ENCODE measurements around the gene PLEKHG5.
"Not testable (repeated sequence)": the region's sequence is repeated elsewhere in the genome, so short reads cannot be mapped to it uniquely, and the experiment has no call there.

Gene PLEKHG5

DNA sequence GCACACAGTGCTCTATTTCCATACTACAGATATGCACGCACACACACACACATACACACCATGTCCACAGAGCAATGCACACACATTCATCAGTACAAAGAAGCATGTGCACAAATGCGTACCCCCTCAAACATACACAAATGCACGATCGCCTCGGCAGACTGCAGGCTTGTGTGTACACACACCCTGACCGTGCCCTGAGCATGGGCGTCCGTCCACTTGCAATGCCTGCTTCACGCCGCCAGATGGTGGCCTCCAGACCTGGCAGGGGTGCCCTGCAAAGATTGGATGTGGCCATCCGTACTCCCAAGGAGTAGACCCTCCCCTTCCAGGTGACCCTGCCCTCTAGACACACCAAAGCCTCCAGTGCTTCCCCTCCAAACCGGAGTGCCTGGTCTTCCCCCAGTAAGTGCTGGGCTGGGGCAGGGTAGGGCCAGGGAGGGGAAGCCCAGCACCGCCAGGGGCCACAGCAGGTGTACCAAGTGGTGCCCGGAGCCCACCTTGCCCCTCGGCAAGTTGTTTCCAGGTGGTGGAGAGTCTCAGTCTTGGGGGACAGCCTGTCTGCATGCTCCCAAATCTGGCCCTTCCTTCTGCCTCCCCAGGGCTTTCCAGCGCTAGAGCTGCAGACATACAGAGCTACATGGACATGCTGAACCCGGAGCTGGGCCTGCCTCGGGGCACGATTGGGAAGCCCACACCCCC lies 46.3 kb downstream of the PLEKHG5 start:
- no peak for DNase-seq

DNA sequence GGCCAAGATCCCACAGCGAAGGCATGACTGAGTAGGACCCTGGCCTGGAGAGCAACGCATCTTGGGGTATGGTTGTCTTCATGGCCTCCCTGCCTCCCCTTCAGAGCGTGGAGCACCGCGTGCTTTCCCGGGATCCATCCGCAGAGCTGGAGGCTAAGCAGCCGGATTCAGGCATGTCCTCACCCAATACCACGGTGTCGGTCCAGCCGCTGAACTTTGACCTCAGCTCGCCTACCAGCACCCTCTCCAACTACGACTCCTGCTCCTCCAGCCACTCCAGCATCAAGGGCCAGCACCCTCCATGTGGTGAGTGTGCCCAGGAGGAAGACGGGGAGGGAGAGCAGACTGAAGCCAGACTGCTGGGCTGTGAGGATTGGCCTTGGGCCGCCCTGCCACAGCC lies 47.1 kb downstream of the PLEKHG5 start:
- no peak for DNase-seq

DNA sequence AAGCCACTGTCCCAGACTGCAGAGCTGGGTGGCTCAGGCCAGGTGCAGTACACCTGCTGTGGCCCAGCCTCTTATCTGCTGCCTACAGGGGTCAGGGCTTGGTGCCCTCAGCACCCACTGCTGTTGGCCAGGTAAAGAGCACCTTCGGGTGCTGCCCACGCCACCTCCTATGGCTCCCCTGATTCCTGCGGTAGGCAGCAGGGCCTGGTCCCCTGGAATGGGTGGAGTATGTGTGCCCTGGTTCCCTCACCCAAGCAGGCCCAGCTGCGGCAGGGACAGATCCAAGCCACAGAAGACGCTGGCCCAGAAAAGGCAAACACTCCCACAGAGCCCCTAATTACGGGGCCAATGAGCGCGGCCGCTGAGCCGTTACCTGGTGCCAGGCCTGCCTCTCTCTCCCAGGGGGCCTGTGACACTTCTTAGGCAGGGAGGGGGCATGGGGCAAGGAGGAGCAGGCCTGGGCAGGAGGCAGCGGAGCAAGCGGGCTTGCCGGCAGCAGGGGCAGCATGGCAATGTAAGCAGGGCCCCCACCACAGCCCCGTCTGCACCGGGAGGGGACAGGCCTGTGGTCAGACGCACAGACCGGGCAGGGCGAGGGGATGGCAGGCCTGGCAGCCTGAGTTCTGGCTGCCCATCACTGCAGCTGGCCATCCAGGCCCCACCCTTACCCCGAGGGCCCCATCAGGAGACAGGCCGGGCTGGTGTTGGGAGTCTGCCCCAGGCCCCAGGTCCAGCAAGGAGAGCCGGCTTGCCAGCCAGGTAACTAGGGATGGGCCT lies 47.9 kb downstream of the PLEKHG5 start:
- DNase-seq = no peak

- no peak for DNase-seq
Measured at GRCh38 chr1:6441586-6441985, 49.9 kb downstream of the PLEKHG5 start.

GRCh38 chr1:6440198-6441126 lies 51.0 kb downstream of the PLEKHG5 start:
- DNase-seq = peak in 1 of 2 experiments; percentile 19

- peak; percentile 44 to 70 for DNase-seq
Measured at GRCh38 chr1:6438047-6438525, 53.4 kb downstream of the PLEKHG5 start.

DNA sequence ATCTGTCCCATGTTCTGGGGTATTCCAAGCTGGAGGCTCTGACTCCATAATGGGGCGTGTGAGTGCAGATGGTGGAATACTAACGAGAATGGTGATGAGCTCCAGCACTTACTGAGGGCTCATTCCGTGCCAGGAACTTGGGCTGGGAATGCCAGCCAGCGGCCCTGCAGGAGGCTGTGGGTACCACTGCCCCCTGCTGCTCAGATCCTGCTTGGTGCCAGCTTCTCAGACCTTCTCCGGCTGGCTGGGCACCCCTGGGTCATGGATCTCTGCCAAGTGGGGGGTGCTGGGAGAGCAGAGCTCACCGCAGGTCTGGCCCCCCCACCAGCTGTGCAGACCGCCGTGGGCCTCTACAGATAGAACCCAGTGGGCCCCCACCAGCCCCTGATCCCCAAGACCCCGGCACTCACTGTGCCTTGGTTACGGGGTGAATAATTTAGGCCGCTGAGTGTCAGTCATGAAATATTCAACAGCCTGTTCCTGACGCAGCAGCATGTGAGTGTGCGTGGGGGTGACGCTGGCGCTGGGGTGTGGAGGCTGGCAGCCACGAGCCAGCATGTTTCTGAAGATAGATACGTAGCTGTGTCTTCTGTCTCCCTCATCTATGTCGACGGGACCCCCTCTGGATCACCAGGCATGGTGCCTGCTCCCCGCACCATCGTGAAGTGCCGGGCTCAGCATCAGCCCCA lies 54.3 kb downstream of the PLEKHG5 start:
- peak; percentile 92 to 96 for DNase-seq

- DNase-seq = not testable (repeated sequence)
Measured at GRCh38 chr1:6436277-6436676, 55.2 kb downstream of the PLEKHG5 start.

GRCh38 chr1:6435547-6435946 lies 55.9 kb downstream of the PLEKHG5 start:
- no peak for DNase-seq

GRCh38 chr1:6435129-6435528 lies 56.3 kb downstream of the PLEKHG5 start:
- DNase-seq = no peak

DNA sequence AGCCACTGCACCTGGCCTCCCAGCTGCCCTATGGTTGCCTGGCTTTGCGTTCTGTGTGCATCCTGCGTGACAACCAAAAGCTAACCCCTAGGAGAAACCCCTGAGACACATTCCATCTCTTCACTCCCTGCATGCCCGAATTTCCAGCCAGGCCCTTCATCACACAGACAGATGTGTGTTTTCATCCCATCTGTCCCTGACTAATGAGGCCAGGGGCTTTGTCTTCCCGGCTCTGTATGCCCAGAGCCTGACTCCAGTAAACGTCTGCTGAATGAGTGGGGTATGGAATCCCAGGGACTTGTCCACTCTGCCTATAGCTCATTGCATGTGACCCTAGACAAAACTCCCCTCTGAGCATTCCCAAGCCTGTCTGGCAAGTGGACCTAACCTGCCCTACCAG lies 57.3 kb downstream of the PLEKHG5 start:
- peak in 1 of 2 experiments; percentile 37 for DNase-seq

GRCh38 chr1:6431645-6432579 lies 59.6 kb downstream of the PLEKHG5 start:
- DNase-seq = not testable (repeated sequence)

- DNase-seq = not testable (repeated sequence)
Measured at GRCh38 chr1:6429660-6430411, 61.6 kb downstream of the PLEKHG5 start.

DNA sequence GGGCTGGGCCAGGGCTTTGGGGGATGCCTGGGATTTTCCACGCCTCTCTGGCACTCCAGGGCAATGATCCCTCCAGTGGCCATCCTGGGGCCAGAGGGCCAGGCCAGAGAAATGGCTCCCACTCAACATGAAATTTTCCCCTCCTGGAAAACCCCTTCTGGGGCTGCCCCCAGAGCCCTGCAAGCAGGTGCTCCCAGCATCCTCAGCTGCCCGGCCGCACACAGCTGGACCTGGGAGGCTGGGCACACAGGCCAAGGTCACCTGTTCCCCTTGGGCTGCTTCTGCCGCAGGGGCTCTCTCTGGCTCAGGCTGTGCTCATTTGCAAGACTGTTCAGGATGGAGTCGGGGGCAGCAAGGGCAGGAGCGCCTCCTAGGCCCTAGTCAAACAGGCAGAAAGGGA lies 63.0 kb downstream of the PLEKHG5 start:
- DNase-seq = not testable (repeated sequence)

- no peak for DNase-seq
Measured at GRCh38 chr1:6427441-6428390, 63.8 kb downstream of the PLEKHG5 start.

GRCh38 chr1:6426972-6427350 lies 64.5 kb downstream of the PLEKHG5 start:
- no peak for DNase-seq

GRCh38 chr1:6426277-6426971 lies 65.0 kb downstream of the PLEKHG5 start:
- DNase-seq = no peak

- DNase-seq = no peak
Measured at GRCh38 chr1:6425658-6426057, 65.8 kb downstream of the PLEKHG5 start.

Measured in NCI-H446 (cell line).